ENCODE data around the gene EIF4E3. TPM values are rescaled to one million over a fixed set of nuclear protein-coding genes. Genes with fewer than 3 reads are reported as not detected.

The EIF4E3 gene
- total RNA-seq, 1 donor from 2014 or later, result 18.2 TPM

- no peak overlapping the region for H3K9ac ChIP-seq
- H3K4me1 ChIP-seq, result peaks cover 12% of the 10 kb centered on the region
- no peak for DNase-seq (ENCODE audit: low spot score)
- H3K27me3 ChIP-seq, result no peaks in the 10 kb centered on the region
- H3K36me3 ChIP-seq, result no peaks in the 10 kb centered on the region
- no peak overlapping the region for H2AFZ ChIP-seq (replicated peaks)
- Mint-ChIP-seq H3K4me3 (no peak overlapping the region), H3K9me3 (peaks cover 13% of the 10 kb centered on the region), H3K27me3 (ENCODE audit: insufficient read depth, low read depth) (peaks cover 6% of the 10 kb centered on the region), H3K4me1 (peaks cover 11% of the 10 kb centered on the region), H3K27ac (no peak overlapping the region), H3K36me3 (peaks cover 3% of the 10 kb centered on the region)
- H3K4me2 ChIP-seq, result no peak overlapping the region
- H3K4me3 ChIP-seq, result no peak overlapping the region
- no peaks in the 10 kb centered on the region for H3F3A ChIP-seq (ENCODE audit: low read depth)
- TF ChIP-seq EZH2phosphoT487 (IDR thresholded peaks at IDR 0.05) (no peak), EZH2 (IDR thresholded peaks at IDR 0.05) (no peak)
- TF ChIP-seq, protein P1, sequence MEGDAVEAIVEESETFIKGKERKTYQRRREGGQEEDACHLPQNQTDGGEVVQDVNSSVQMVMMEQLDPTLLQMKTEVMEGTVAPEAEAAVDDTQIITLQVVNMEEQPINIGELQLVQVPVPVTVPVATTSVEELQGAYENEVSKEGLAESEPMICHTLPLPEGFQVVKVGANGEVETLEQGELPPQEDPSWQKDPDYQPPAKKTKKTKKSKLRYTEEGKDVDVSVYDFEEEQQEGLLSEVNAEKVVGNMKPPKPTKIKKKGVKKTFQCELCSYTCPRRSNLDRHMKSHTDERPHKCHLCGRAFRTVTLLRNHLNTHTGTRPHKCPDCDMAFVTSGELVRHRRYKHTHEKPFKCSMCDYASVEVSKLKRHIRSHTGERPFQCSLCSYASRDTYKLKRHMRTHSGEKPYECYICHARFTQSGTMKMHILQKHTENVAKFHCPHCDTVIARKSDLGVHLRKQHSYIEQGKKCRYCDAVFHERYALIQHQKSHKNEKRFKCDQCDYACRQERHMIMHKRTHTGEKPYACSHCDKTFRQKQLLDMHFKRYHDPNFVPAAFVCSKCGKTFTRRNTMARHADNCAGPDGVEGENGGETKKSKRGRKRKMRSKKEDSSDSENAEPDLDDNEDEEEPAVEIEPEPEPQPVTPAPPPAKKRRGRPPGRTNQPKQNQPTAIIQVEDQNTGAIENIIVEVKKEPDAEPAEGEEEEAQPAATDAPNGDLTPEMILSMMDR (IDR thresholded peaks at IDR 0.05), result no peak
- H3K79me2 ChIP-seq (ENCODE audit: low read depth), result no peaks in the 10 kb centered on the region
- peaks cover 2% of the 10 kb centered on the region for H3K9me3 ChIP-seq (ENCODE audit: low read depth)
- no peaks in the 10 kb centered on the region for H4K20me1 ChIP-seq (ENCODE audit: low read depth)
- H3K27ac ChIP-seq, result no peak overlapping the region
These were observed 63.1 kb downstream of the EIF4E3 start for GRCh38 chr3:71662056-71662455.

DNA sequence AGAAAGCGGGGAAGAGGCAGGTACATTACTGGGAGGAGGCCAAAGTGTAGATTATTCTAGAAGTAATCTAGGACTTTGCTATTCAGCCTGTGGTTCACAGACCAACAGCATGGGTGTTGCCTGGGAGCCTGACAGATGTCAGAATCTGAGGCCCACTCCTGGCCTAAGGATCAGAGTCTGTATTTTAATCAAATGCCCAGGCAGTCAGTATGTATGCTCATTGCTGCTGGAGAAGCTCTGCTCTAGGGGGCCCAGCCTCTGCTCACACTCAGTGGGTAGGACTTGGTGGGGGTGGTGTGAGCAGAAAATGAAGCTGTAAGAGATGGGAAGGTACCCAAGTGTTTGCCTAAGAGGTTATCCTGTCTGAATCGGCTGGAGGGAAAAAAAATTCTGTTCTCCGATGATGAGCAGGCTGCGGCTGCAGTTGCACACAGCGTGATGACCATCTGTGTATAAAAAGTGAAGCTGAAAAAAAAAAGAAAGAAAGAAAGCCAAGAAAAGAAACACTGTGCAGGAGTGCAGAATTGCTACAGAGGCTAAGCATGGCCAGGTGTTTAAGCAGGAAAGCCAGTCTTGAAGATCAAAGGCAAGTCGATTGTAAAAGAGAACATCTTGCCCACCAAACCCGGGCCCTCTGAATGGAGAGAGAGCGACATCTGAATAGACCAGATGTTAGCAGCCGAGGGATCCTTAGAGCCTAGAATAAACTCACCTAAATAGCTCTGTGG, 65.2 kb downstream of the EIF4E3 start:
- peak overlapping the region; percentile 43 for H3K4me2 ChIP-seq
- Mint-ChIP-seq H3K4me1 (peaks cover 11% of the 10 kb centered on the region), H3K27ac (no peak overlapping the region), H3K9me3 (peaks cover 2% of the 10 kb centered on the region), H3K4me3 (no peak overlapping the region), H3K27me3 (ENCODE audit: insufficient read depth, low read depth) (peaks cover 6% of the 10 kb centered on the region), H3K36me3 (no peaks in the 10 kb centered on the region)
- no peak for TF ChIP-seq EZH2phosphoT487 (IDR thresholded peaks at IDR 0.05)
- TF ChIP-seq, protein P1 (IDR thresholded peaks at IDR 0.05), result no peak
- TF ChIP-seq EZH2 (IDR thresholded peaks at IDR 0.05), result no peak
- no peaks in the 10 kb centered on the region for H4K20me1 ChIP-seq (ENCODE audit: low read depth)
- no peaks in the 10 kb centered on the region for H3K36me3 ChIP-seq
- H3K9me3 ChIP-seq (ENCODE audit: low read depth), result no peaks in the 10 kb centered on the region
- H3K9ac ChIP-seq, result peak overlapping the region; percentile 27
- H3F3A ChIP-seq (ENCODE audit: low read depth), result no peaks in the 10 kb centered on the region
- H3K4me1 ChIP-seq, result peaks cover 12% of the 10 kb centered on the region
- no peak for DNase-seq (ENCODE audit: low spot score)
- no peaks in the 10 kb centered on the region for H3K27me3 ChIP-seq
- H3K79me2 ChIP-seq (ENCODE audit: low read depth), result no peaks in the 10 kb centered on the region
- H3K27ac ChIP-seq, result no peak overlapping the region
- H3K4me3 ChIP-seq, result no peak overlapping the region
- no peak overlapping the region for H2AFZ ChIP-seq (replicated peaks)

GRCh38 chr3:71657831-71658530, 67.2 kb downstream of the EIF4E3 start:
- Histone ChIP-seq H2AFZ (replicated peaks) (no peak overlapping the region), H3K4me3 (no peak overlapping the region), H3K79me2 (ENCODE audit: low read depth) (no peaks in the 10 kb centered on the region), H3K36me3 (no peaks in the 10 kb centered on the region), H3K27me3 (no peaks in the 10 kb centered on the region), H3K9me3 (ENCODE audit: low read depth) (no peaks in the 10 kb centered on the region), H3K27ac (no peak overlapping the region), H3K4me1 (peaks cover 12% of the 10 kb centered on the region), H3K4me2 (no peak overlapping the region), H4K20me1 (ENCODE audit: low read depth) (no peaks in the 10 kb centered on the region), H3K9ac (no peak overlapping the region), H3F3A (ENCODE audit: low read depth) (no peaks in the 10 kb centered on the region)
- DNase-seq (ENCODE audit: low spot score), result no peak
- Mint-ChIP-seq H3K4me1 (peaks cover 18% of the 10 kb centered on the region), H3K9me3 (no peaks in the 10 kb centered on the region), H3K27me3 (ENCODE audit: insufficient read depth, low read depth) (peaks cover 4% of the 10 kb centered on the region), H3K36me3 (no peaks in the 10 kb centered on the region), H3K4me3 (no peak overlapping the region), H3K27ac (no peak overlapping the region)
- TF ChIP-seq, protein P1 (IDR thresholded peaks at IDR 0.05), result no peak
- no peak for TF ChIP-seq EZH2phosphoT487 (IDR thresholded peaks at IDR 0.05)
- no peak for TF ChIP-seq EZH2 (IDR thresholded peaks at IDR 0.05)
